Activated T-helper 2 cell treated with anti-CD3 and anti-CD28 coated beads, Interferon-gamma antibody, Interleukin-2, Interleukin-4, amounts not matched to agents 10 μg/mL and 5 μg/mL and 100 μg/mL, durations not matched to agents 14 hours and 24 hours and 36 hours (primary cell): ENCODE results near the gene SLC25A15. TPM values are rescaled to one million over a fixed set of nuclear protein-coding genes. Genes with fewer than 3 reads are reported as not detected.
A peak's percentile ranks its signal among the peaks of the same experiment; 100 is the strongest.
"Not testable (repeated sequence)": the region's sequence is repeated elsewhere in the genome, so short reads cannot be mapped to it uniquely, and the experiment has no call there.

Source experiments
- DNase-seq: peaks from one replicate; pipeline ENCODE4 v3.0.0; 2021; ENCODE audit warnings: low spot score
- H3K27ac Mint-ChIP-seq: one replicate; pipeline ENCODE4 v1.8.0; 2021; ENCODE audit warnings: mixed read lengths
- H3K27me3 Mint-ChIP-seq: one replicate; pipeline ENCODE4 v1.8.0; 2021; ENCODE audit warnings: low read depth, mixed read lengths
- H3K36me3 Mint-ChIP-seq: one replicate; pipeline ENCODE4 v1.8.0; 2021; ENCODE audit warnings: low read depth, mixed read lengths
- H3K4me1 Mint-ChIP-seq: one replicate; pipeline ENCODE4 v1.8.0; 2021; ENCODE audit warnings: low read depth, mixed read lengths
- H3K4me3 Mint-ChIP-seq: one replicate; pipeline ENCODE4 v1.8.0; 2021; ENCODE audit warnings: low read depth, mild to moderate bottlenecking, moderate library complexity, mixed read lengths
- H3K9me3 Mint-ChIP-seq: one replicate; pipeline ENCODE4 v1.8.0; 2021; ENCODE audit warnings: mixed read lengths
- intact Hi-C: fragments of 100-400 bp; cut with micrococcal nuclease; formaldehyde crosslinking; loops from one replicate; pipeline ENCODE4 v1.15.1; 2023
- total RNA-seq: library from RNA; stranded (reverse); gene quantifications from 2 replicates; pipeline ENCODE4 v1.2.3, GENCODE V29; 2022

Gene SLC25A15
- total RNA-seq, 1 donor from 2014 or later: 21.8 TPM

- no peak for DNase-seq
- Mint-ChIP-seq H3K36me3 (peaks cover 14% of the 10 kb centered on the region), H3K4me3 (peak overlapping the region; percentile 27), H3K27me3 (no peaks in the 10 kb centered on the region), H3K27ac (no peak overlapping the region), H3K9me3 (no peaks in the 10 kb centered on the region), H3K4me1 (peaks cover 44% of the 10 kb centered on the region)
- intact Hi-C loops: loop anchor here (5.0 to 10.0 kb wide), 6 partner anchors 256 to 1738 kb away; partner anchors contain the start of genes NHLRC3, PROSER1 and RGCC
These were observed 16.5 kb upstream of the SLC25A15 start for GRCh38 chr13:40772765-40773473.

- no peaks in the 10 kb centered on the region for H3K9me3 Mint-ChIP-seq
- peaks cover 9% of the 10 kb centered on the region for H3K36me3 Mint-ChIP-seq
- H3K27me3 Mint-ChIP-seq: no peaks in the 10 kb centered on the region
- no peak overlapping the region for H3K4me3 Mint-ChIP-seq
- no peak overlapping the region for H3K27ac Mint-ChIP-seq
- H3K4me1 Mint-ChIP-seq: peaks cover 43% of the 10 kb centered on the region
- intact Hi-C loops: loop anchor here (5.0 to 10.0 kb wide), 7 partner anchors 243 to 1740 kb away; partner anchors contain the start of genes ELF1, NHLRC3, PROSER1 and RGCC
- DNase-seq: no peak
These were observed 14.7 kb upstream of the SLC25A15 start for GRCh38 chr13:40774672-40775071.

- H3K27ac Mint-ChIP-seq: peak overlapping the region; percentile 99
- DNase-seq: no peak
- peaks cover under 1% of the 10 kb centered on the region for H3K36me3 Mint-ChIP-seq
- no peaks in the 10 kb centered on the region for H3K27me3 Mint-ChIP-seq
- intact Hi-C loops: loop anchor here (2.0 to 10.0 kb wide), 8 partner anchors 145 to 1741 kb away; partner anchors contain the start of genes ELF1, NHLRC3, PROSER1 and RGCC
- H3K4me1 Mint-ChIP-seq: peaks cover 35% of the 10 kb centered on the region
- H3K4me3 Mint-ChIP-seq: no peak overlapping the region
- H3K9me3 Mint-ChIP-seq: no peaks in the 10 kb centered on the region
These were observed 13.2 kb upstream of the SLC25A15 start for GRCh38 chr13:40776232-40776631.

- H3K27ac Mint-ChIP-seq: peak overlapping the region; percentile 99
- peak; percentile 77 for DNase-seq
- H3K36me3 Mint-ChIP-seq: no peaks in the 10 kb centered on the region
- H3K27me3 Mint-ChIP-seq: no peaks in the 10 kb centered on the region
- no peaks in the 10 kb centered on the region for H3K9me3 Mint-ChIP-seq
- peaks cover 35% of the 10 kb centered on the region for H3K4me1 Mint-ChIP-seq
- H3K4me3 Mint-ChIP-seq: peak overlapping the region; percentile 72
- intact Hi-C loops: loop anchor here (1.0 to 10.0 kb wide), 13 partner anchors 11 to 1742 kb away; partner anchors contain the start of genes ELF1, NHLRC3, PROSER1 and RGCC
These were observed 12.7 kb upstream of the SLC25A15 start for GRCh38 chr13:40776681-40777165.

- DNase-seq: peak; percentile 36
- peak overlapping the region; percentile 99 for H3K27ac Mint-ChIP-seq
- intact Hi-C loops: loop anchor here (1.0 to 10.0 kb wide), 13 partner anchors 10 to 1742 kb away; partner anchors contain the start of genes ELF1, NHLRC3, PROSER1 and RGCC
- H3K4me1 Mint-ChIP-seq: peaks cover 35% of the 10 kb centered on the region
- H3K27me3 Mint-ChIP-seq: no peaks in the 10 kb centered on the region
- H3K9me3 Mint-ChIP-seq: no peaks in the 10 kb centered on the region
- H3K36me3 Mint-ChIP-seq: no peaks in the 10 kb centered on the region
- peak overlapping the region; percentile 72 for H3K4me3 Mint-ChIP-seq
These were observed 12.1 kb upstream of the SLC25A15 start for GRCh38 chr13:40777166-40777808.

- no peaks in the 10 kb centered on the region for H3K27me3 Mint-ChIP-seq
- H3K4me3 Mint-ChIP-seq: no peak overlapping the region
- peak overlapping the region; percentile 99 for H3K27ac Mint-ChIP-seq
- H3K4me1 Mint-ChIP-seq: peaks cover 35% of the 10 kb centered on the region
- intact Hi-C loops: loop anchor here (1.0 to 10.0 kb wide), 13 partner anchors 10 to 1743 kb away; partner anchors contain the start of genes ELF1, NHLRC3, PROSER1 and RGCC
- H3K36me3 Mint-ChIP-seq: no peaks in the 10 kb centered on the region
- no peaks in the 10 kb centered on the region for H3K9me3 Mint-ChIP-seq
- DNase-seq: no peak
These were observed 11.6 kb upstream of the SLC25A15 start for GRCh38 chr13:40777809-40778175.

GRCh38 chr13:40779049-40779448 lies 10.4 kb upstream of the SLC25A15 start:
- intact Hi-C loops: loop anchor here (5.0 to 10.0 kb wide), 6 partner anchors 238 to 1744 kb away; partner anchors contain the start of genes ELF1, NHLRC3, PROSER1 and RGCC
- H3K27ac Mint-ChIP-seq: no peak overlapping the region
- H3K9me3 Mint-ChIP-seq: no peaks in the 10 kb centered on the region
- H3K4me3 Mint-ChIP-seq: no peak overlapping the region
- no peaks in the 10 kb centered on the region for H3K36me3 Mint-ChIP-seq
- H3K27me3 Mint-ChIP-seq: no peaks in the 10 kb centered on the region
- H3K4me1 Mint-ChIP-seq: peaks cover 33% of the 10 kb centered on the region
- no peak for DNase-seq

GRCh38 chr13:40779796-40780285 lies 9.6 kb upstream of the SLC25A15 start:
- Mint-ChIP-seq H3K9me3 (no peaks in the 10 kb centered on the region), H3K27ac (no peak overlapping the region)

GRCh38 chr13:40780822-40781401 lies 8.5 kb upstream of the SLC25A15 start:
- H3K27ac Mint-ChIP-seq: no peak overlapping the region
- intact Hi-C loops: loop anchor here (10.0 kb wide), 2 partner anchors 676 to 1594 kb away; no protein-coding TSS in a partner anchor

More at GRCh38 chr13:40779796-40780285, 9.6 kb upstream of the SLC25A15 start:
- Mint-ChIP-seq H3K4me3 (no peak overlapping the region), H3K27me3 (no peaks in the 10 kb centered on the region), H3K4me1 (peaks cover 35% of the 10 kb centered on the region), H3K36me3 (no peaks in the 10 kb centered on the region)
- DNase-seq: no peak
- intact Hi-C loops: loop anchor here (5.0 to 10.0 kb wide), 8 partner anchors 237 to 1745 kb away; partner anchors contain the start of genes ELF1, NHLRC3, PROSER1 and RGCC

GRCh38 chr13:40781717-40782116 lies 7.7 kb upstream of the SLC25A15 start:
- no peak for DNase-seq
- intact Hi-C loops: loop anchor here (10.0 kb wide), 2 partner anchors 677 to 1593 kb away; no protein-coding TSS in a partner anchor
- no peaks in the 10 kb centered on the region for H3K27me3 Mint-ChIP-seq
- H3K36me3 Mint-ChIP-seq: no peaks in the 10 kb centered on the region
- H3K4me1 Mint-ChIP-seq: peaks cover 27% of the 10 kb centered on the region
- H3K9me3 Mint-ChIP-seq: no peaks in the 10 kb centered on the region
- no peak overlapping the region for H3K4me3 Mint-ChIP-seq
- no peak overlapping the region for H3K27ac Mint-ChIP-seq

More at GRCh38 chr13:40780822-40781401, 8.5 kb upstream of the SLC25A15 start:
- Mint-ChIP-seq H3K9me3 (no peaks in the 10 kb centered on the region), H3K4me1 (peaks cover 26% of the 10 kb centered on the region), H3K4me3 (no peak overlapping the region), H3K36me3 (no peaks in the 10 kb centered on the region), H3K27me3 (no peaks in the 10 kb centered on the region)
- DNase-seq: no peak

GRCh38 chr13:40782971-40783370 lies 6.4 kb upstream of the SLC25A15 start:
- H3K4me1 Mint-ChIP-seq: peaks cover 28% of the 10 kb centered on the region
- not testable (repeated sequence) for H3K27me3 Mint-ChIP-seq, H3K36me3 Mint-ChIP-seq, DNase-seq, H3K9me3 Mint-ChIP-seq, H3K4me3 Mint-ChIP-seq, H3K27ac Mint-ChIP-seq
- intact Hi-C loops: loop anchor here (10.0 kb wide), 2 partner anchors 678 to 1592 kb away; no protein-coding TSS in a partner anchor

GRCh38 chr13:40784540-40784939 lies 4.9 kb upstream of the SLC25A15 start:
- Mint-ChIP-seq H3K9me3 (no peaks in the 10 kb centered on the region), H3K4me3 (no peak overlapping the region), H3K4me1 (peaks cover 26% of the 10 kb centered on the region), H3K36me3 (no peaks in the 10 kb centered on the region), H3K27me3 (no peaks in the 10 kb centered on the region), H3K27ac (no peak overlapping the region)
- intact Hi-C loops: loop anchor here (10.0 kb wide), 2 partner anchors 680 to 1590 kb away; no protein-coding TSS in a partner anchor
- no peak for DNase-seq
